DLD1 (cell line): Measurements from ENCODE around the gene COPE.
"Not testable (repeated sequence)": the region's sequence is repeated elsewhere in the genome, so short reads cannot be mapped to it uniquely, and the experiment has no call there.

Experiments used
- in situ Hi-C: cut with HindIII; loops from 2 replicates; pipeline ENCODE4 v1.10.0; 2017; ENCODE audit warnings: low sequenced_read_pairs

COPE gene

DNA sequence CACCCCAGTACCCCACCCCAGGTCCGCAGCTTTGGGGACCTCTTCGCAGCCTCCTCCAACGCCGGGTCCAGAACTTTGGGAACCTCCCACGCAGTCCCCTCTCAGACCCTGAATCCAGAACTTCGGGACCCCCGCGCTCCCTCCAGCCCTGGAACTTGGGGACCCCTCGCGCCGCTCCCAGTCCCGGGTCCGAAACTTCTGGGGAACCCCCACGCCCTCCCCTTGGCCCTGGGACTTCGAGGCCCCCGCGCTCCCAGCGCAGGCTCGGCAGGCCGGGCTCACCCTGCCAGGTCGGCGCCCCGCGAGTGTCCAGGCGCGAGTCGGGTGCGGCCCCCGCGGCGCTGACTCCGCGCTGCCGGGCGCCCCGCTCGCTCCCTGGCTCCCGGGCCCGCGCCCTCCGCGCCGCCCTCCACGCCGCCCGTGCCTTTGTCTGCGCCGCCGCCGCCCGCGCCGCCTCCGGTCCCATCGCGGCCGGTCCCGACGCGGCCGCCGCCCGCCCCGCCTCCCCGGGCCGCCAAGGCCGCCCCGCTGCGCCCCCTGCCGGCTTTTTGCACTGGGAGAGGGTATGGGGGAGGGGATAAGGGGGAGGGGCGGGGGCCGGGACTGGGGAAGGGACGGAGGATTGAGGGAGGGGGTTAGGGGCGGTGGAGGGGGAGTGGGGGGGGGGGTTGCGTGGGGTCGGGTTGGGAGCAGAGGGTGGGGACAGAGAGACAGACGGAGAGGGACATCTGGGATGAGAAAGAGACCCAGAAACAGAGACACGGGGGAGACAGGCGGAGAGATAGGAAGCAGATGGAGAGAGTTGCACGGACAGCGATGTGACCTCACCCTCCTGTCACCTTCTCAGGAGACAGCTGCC lies 21.8 kb upstream of the COPE start, which contains the start of gene HOMER3:
TSS of gene HOMER3 (minus strand) at position 449 of the 859 bp plus-strand sequence. CDS start 2,235 bp downstream, outside the sequence.
- in situ Hi-C loops, result no loop called here

DNA sequence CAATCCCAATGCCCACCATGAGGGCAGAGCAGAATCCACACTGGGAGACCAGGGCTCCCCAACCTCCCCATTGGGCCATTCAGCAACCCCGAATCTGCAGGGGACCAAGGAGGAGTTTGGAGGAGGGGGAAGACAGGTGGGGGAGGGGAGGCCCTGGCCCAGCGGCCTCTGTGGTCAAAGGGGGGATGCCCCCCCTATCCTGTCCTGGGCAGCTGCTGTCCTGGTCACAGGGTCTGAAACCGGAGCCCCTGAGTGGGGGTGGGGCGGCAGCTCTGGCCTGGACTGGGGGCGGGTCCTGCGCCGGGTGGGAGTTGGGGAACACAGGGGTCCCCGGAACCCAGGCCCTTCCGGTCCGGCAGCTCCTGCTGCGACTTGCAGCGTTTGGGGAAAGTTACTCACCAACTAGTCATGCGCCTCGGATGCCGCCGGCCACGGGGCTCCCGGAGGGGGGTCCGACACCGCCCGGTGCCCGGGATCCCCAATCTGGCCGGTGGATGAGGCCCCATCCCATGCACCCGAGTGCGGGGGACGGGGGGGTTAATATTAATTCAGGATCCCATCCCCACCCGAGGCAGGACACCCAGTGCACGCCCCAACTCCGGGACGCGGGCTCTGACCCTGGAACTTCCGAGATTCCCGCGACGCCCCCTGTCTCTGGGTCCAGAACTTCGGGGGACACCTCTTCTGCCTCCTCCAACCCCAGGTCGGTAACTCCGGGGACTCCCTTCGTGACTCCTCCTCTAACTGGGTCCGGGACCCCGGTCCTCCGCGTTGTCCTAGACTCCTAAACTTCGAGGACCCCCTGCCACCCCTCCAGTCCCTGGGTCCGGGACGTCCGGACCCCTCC lies 21.0 kb upstream of the COPE start:
- in situ Hi-C loops, result no loop called here

- in situ Hi-C loops, result no loop called here
Observed at GRCh38 chr19:18939163-18939562, 20.0 kb upstream of the COPE start.

DNA sequence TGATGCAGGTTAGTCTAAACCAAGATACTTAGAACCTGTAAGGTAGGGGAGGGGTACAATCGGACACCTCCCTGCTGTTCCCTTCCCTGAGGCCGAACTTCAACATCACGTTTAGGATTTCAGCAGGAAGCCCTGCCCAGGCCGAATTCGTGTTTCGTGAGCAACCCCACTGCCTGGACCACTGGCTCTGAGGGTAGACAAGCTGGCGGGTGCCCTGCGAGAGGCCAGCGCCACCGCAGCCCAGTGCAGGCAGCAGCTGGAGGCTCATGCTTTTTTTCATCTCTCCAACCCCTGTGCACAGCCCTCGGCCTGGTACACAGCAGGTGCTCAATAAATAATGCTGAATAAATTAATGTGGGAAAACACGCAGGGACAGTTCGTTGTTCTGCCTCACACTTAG lies 14.1 kb upstream of the COPE start:
- in situ Hi-C loops, result no loop called here

- in situ Hi-C loops, result no loop called here
Observed at GRCh38 chr19:18932216-18932841, 13.1 kb upstream of the COPE start.

DNA sequence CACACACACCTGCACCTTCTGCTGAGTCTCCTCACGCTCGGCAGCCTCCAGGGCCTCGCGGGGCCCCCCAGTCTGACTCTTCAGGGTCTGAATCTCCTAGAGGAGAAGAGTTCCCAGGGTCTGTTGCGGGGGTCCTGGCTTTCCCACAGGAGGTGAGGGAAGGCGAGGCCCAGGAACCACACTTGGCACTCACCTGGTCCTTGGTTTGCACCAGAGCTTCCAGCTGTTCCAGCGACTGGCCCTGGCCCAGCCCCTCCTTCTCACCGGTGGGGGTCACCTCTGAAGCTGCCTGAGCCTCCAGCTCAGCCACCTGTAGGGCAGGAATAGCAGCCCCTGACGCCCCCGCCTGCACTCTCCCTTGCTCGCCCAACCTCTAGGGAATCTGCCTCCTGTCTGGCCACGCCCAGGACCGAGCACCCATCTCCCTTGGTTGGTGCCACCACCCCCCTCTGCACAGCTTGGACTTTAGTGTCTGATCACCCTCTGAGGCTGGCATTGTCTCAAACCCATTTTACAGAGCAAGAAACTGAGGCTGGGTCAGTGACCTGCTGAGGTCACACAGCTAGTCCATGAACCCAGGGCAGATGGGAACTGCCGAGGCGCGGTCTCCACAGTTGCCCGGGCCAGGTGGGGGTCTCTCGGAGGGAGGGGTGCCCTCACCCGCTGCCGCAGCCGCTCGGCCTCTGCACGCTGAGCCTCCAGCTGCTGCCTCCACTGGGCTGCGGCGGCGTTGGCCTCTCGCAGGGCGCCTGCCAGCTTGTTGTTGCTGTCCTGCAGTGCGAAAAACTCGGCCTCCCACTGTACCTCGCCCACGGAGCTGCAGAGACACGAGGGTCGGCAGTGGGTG lies 12.4 kb upstream of the COPE start:
- in situ Hi-C loops, result no loop called here

DNA sequence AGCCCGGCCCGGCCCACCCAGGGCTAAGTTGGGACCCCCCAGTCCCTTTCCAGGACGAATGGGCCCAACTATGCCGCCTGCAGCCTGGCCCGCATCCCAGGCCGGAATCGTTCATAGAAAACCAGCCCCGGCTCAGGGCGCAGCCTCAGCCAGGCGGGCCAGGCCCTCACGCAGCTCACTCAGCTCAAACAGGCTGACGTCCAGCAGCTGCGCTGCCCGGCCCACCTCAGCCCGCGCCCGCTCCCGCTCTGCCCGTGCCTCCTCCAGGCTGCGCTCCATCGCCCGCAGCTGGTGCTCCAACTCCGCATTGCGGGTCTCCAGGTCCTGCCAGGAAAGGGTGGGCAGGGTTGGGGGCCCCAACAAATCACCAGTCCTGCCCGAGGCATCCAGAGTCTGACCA lies 10.1 kb upstream of the COPE start:
- in situ Hi-C loops, result no loop called here

GRCh38 chr19:18928018-18928805 lies 9.0 kb upstream of the COPE start:
- in situ Hi-C loops, result no loop called here

DNA sequence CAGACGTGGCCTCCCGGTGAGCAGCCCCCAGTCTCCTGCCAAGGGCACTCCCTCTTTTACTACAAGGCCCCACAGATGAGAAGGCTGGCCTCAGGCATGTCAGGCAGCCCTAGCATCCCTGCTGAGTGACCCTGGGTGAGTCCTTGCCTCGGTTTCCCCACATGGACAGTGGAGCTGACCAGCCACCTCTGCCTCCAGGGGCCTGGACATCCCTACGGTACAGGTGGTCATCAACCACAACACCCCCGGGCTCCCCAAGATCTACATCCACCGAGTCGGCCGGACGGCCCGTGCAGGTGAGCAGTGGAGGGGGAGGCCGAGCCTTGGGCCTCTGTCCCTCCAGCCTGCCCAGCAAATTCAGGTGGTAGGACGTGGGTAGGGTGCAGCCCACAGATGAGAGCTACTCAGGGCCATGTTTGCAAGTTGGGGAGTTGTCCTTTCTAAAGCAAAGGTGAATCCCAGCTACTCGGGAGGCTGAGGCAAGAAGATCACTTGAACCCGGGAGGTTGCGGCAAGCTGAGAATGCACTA lies 5.6 kb upstream of the COPE start:
- in situ Hi-C loops, result no loop called here

GRCh38 chr19:18922228-18922985 lies 3.2 kb upstream of the COPE start:
- in situ Hi-C loops, result no loop called here

- in situ Hi-C loops, result no loop called here
Observed at GRCh38 chr19:18921593-18921992, 2.4 kb upstream of the COPE start.

- in situ Hi-C loops, result no loop called here
Observed at GRCh38 chr19:18920400-18920799, 1.2 kb upstream of the COPE start.

DNA sequence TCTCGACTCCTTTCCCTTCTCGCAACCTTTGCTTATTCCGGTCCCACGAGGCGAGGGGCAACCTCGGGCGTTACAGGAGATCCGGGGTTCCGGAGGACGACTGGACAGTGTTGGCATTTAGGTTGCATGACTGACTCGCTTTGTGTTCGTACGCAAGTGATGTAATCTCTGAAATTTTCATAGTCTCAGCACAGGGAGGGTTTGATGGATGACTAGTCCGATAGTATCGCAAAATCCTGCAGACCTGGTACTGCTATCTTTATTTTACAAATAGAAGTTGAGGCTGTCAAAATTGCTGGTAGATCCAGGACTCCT lies 670 bp upstream of the COPE start:
- in situ Hi-C loops, result no loop called here

GRCh38 chr19:18917593-18917992 lies 1.6 kb downstream of the COPE start:
- in situ Hi-C loops, result not testable (repeated sequence)

DNA sequence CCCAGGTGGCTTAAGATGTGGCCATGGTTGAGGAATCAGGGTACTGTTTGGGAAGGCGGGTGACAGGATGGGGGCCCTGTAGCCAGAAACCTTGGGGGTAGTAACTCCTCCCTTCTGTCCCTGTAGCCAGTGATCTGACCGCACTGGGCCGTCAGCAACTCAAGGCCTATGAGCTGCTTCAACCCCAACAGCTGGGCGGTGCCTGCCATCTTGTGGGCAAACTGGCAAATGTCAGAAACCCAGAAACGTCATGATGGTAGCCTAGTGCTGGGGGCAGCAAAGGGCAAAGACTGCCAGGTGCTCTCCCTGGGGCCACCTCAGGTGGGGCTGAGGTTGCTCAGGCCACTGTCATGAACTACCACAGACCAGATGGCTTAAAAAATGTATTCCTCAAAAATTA lies 3.5 kb downstream of the COPE start:
- in situ Hi-C loops, result no loop called here

DNA sequence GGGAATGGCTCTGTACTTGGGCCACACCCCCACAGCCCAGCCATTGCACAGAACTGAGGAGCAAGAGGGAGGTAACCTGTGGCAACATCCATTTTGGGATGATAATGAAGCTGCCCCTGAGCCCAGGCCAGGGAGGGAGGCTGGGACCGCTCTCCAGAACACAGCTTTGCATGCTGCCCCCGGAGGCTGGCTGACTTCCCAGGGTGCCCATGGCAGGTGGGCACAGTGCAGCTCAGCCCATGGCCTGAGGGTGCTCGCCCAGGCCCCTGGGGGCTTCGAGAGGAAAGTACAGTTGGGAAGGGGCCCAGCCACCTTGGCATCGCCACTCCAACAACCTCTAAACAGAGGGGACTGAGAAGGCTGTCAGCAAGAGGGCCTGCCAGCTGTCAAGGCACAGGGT lies 5.7 kb downstream of the COPE start:
- in situ Hi-C loops, result no loop called here

DNA sequence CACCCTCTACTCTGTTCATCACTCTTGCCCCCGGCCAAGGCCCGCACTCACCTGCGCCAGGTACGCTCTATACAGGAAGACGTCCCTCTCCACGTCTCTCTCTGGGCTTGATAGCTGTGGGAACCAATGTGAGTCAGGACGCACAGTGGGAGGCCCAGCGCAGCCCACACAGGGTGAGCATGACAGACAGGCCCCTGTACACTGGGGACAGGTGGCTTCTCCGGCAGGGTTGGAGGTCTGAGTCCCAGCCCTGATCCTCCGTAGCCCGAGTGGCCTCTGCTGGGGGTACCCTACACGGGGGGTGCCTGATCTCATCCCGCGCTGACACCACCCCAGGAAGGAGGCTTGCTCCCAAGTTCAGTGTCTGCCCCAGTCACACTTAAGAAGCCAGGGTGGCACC lies 6.3 kb downstream of the COPE start:
- in situ Hi-C loops, result no loop called here

DNA sequence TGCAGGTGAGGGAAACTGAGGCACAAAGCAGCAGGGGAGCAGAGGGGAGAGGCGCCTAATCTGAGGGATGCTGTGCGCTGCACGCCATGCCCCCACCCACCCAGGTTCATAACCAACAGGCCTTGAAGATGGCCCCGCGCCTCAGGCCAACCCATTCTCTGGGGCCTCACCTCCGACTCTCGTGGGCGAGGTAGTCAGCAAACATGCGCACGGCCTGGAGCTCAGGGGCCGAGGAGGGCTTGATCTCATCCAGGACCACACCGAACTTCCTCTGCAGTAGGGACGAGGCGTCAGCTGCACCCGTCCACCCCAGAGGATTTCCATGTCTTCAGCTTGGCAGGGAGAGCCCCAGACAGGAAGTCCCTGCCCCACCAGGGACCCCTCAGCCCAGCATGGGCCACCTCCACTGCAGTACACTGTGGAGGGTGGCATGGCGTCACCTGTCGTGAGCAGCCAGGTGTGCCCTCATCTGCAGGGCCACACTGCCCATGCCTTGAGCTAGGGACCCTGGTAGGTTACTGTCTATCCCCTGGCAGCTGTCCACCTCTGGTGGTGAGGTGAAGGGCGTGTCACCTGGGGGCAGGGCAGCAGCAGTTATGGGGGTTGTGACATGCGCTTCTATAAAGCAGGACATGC lies 8.3 kb downstream of the COPE start:
- in situ Hi-C loops, result no loop called here

DNA sequence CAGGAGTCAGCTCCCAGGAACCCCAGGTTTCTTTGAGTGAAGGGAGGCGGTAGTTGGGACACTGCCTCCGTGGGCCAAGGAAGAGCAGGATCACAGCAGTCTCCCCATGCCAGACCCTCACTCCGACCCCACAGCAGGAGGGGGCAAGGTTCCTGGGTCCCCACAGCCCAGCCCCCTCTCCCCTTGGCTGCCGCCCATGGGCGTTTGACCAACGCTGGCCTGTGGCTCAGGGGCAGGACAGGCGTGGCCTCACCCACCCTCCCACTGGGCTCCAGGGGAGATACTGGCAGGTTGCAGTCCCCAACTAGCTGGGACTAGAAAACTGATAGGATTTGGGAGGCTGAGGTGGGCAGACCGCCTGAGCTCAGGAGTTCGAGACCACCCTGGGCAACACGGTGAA lies 9.2 kb downstream of the COPE start:
- in situ Hi-C loops, result no loop called here
